Choroid plexus epithelial cell (primary cell): ENCODE results near the gene NAP1L1.

Experiments used
- DNase-seq: peaks from one replicate; pipeline ENCODE4 v3.0.0-alpha.2; 2010; ENCODE audit warnings: low read depth
- H3K4me3 ChIP-seq: 2 replicates; pipeline ENCODE4 v1.5.1; 2011; ENCODE audit warnings: low read depth, mild to moderate bottlenecking, control low read depth, low read length, moderate library complexity
- CTCF ChIP-seq: conservative IDR thresholded peaks from 2 replicates; pipeline ENCODE4 v1.5.1; 2011; ENCODE audit warnings: low read depth, mild to moderate bottlenecking, control low read depth, inconsistent platforms, low read length, moderate library complexity

The NAP1L1 gene

GRCh38 chr12:76117067-76117691, 32.7 kb upstream of the NAP1L1 start:
- H3K4me3 ChIP-seq: no peak overlapping the region
- TF ChIP-seq CTCF: no peak
- DNase-seq: no peak

GRCh38 chr12:76113800-76114757, 29.6 kb upstream of the NAP1L1 start:
- DNase-seq: no peak
- no peak overlapping the region for H3K4me3 ChIP-seq
- no peak for TF ChIP-seq CTCF

- no peak for DNase-seq
- H3K4me3 ChIP-seq: no peak overlapping the region
- TF ChIP-seq CTCF: no peak
These were observed 26.8 kb upstream of the NAP1L1 start for GRCh38 chr12:76111209-76111749.

DNA sequence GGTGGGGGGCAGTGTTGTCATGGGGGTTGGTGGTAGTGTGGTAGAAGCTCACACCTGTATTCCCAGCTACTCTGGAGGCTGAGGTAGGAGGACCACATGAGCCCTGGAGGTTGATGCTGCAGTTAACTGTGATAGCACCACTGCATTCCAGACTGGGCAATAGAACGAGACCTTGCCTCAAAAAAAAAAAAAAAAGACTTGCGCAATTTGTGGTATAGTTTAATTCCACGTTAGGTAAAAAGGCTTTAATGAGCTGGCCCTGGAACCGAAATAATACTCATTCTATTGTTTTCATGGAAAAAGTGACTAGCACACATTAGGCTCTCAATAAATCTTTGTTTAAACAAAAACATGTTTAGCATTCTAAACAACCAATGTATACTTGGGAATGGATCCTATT, 25.4 kb upstream of the NAP1L1 start:
- no peak overlapping the region for H3K4me3 ChIP-seq
- TF ChIP-seq CTCF: no peak
- no peak for DNase-seq

GRCh38 chr12:76108356-76108755, 23.9 kb upstream of the NAP1L1 start:
- H3K4me3 ChIP-seq: no peak overlapping the region
- no peak for DNase-seq
- no peak for TF ChIP-seq CTCF

DNA sequence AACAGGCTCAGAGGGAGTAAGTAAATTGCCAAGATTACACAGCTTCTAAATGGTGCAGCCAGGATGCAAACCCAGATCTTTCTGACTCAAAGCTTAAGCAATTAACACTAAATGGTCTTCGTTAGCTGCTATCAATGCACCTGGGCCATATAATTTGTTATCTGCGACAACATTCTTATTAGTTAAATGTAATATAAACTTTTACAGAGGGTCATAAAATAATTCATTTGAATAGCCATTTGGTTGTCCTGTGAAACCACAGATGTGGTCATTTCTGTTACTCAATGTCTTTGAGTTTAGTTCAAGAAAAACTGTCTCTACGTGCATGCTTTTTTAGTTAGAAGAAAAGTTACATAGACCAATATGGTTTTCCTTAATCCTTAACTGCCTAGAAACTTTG, 22.1 kb upstream of the NAP1L1 start:
- no peak for TF ChIP-seq CTCF
- H3K4me3 ChIP-seq: no peak overlapping the region
- no peak for DNase-seq
